DLD1 (cell line): ENCODE measurements around the gene ME3.
"Not testable (repeated sequence)": the region's sequence is repeated elsewhere in the genome, so short reads cannot be mapped to it uniquely, and the experiment has no call there.

Experiments used
- in situ Hi-C: cut with HindIII; loops from 2 replicates; pipeline ENCODE4 v1.10.0; 2017; ENCODE audit warnings: low sequenced_read_pairs

Gene ME3

GRCh38 chr11:86624366-86624765 lies 48.0 kb downstream of the ME3 start:
- in situ Hi-C loops: no loop called here

- in situ Hi-C loops: no loop called here
Observed at GRCh38 chr11:86623736-86624135, 48.7 kb downstream of the ME3 start.

- in situ Hi-C loops: no loop called here
Observed at GRCh38 chr11:86623041-86623621, 49.3 kb downstream of the ME3 start.

DNA sequence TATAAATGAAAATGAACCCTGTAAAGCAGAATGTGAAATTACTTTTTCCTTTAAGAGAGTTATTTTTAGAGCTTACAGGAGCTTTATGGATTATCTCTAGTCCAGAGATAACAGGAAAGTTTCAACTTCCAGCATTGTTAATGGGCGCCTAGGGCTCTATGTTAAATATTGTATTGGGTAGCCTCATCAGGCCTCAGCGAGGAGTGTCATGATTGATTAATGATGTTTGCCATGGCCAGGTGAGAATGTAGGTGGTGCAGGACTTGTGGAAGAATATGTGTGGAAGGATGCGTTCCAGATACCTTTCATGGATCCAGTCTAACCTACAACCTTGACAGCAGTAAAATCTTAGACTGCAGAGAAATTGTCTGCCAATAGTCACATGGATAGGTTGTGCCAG lies 50.6 kb downstream of the ME3 start:
- in situ Hi-C loops: no loop called here

- in situ Hi-C loops: no loop called here
Observed at GRCh38 chr11:86620891-86621521, 51.4 kb downstream of the ME3 start.

DNA sequence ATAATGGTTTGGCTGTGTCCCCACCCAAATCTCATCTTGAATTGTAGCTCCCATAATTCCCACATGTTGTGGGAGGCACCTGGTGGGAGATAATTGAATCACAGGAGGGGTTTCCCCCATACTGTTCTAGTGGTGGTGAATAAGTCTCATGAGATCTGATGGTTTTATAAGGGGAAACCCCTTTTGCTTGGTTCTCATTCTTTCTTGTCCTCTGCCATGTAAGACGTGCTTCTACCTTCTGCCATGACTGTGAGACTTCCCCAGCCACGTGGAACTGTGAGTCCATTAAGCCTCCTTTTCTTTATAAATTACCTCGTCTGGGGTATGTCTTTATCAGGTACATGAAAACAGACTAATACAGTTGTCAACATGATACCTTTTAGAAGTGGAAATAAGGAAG lies 53.0 kb downstream of the ME3 start:
- in situ Hi-C loops: not testable (repeated sequence)

DNA sequence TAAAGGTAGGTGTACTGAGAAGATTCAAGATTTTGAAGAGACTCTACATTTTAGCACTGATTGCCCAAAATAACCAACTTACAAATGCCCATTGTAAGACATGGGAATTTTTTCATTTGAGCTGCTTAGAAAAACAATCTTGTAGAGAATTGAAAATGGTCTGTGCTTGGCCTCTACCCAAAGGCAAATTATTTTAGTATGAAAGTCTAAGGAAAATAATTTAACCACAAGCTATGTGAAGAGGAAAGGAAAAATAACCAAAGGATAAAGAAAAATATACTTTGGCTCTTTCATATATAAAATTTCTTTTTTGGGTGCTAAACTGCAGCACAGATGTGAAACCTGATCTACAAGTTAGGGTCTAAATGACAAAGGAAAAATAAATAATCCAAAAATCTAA lies 54.9 kb downstream of the ME3 start:
- in situ Hi-C loops: no loop called here

DNA sequence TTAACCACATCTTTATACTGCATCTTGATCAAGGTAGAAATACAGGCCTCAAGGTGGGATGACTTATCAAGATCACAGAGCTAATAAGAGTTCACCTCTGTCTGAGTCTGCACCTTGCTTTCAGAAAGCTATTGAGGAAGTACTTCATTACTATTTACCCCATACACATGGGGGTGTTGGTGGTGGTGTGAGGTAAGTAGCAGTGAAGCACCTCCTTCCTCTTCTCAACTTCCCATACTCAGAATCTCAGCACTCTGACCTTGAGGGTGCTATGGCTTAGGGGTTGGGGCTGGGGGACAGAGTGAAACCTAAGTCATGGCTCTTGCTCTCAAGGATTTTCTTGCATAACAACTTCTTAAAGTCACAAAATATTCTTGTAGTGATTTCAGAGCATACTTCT lies 56.9 kb downstream of the ME3 start:
- in situ Hi-C loops: no loop called here

- in situ Hi-C loops: no loop called here
Observed at GRCh38 chr11:86610559-86611341, 61.7 kb downstream of the ME3 start.

GRCh38 chr11:86608251-86608799 lies 64.1 kb downstream of the ME3 start:
- in situ Hi-C loops: no loop called here

GRCh38 chr11:86606836-86607481 lies 65.5 kb downstream of the ME3 start:
- in situ Hi-C loops: no loop called here

DNA sequence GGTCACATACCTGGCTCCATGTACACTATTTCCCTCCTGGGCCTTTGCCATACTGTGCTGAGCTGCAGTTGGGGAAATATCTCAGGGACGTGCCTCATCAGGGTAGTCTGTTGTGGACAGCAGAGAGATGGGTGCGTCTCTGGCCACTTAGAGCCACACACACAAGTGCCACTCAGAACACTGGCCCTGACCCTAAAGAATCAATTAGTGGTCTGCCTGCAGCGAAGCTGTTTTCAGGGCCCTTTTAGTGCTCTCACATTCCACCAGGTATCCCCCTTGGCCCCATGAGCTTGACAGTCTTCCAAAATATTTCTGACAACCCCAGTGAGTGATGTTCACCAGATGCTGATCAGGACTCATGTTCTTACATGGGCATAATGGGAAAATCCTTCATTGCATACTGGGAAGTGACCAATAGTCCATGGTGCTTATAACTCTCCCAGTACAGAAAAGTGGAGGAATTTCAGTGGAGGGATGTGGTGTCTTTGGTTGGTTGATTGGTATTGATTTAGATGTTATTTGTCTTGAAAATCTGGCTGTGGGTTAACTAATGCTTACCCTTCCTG lies 66.1 kb downstream of the ME3 start:
- in situ Hi-C loops: no loop called here

DNA sequence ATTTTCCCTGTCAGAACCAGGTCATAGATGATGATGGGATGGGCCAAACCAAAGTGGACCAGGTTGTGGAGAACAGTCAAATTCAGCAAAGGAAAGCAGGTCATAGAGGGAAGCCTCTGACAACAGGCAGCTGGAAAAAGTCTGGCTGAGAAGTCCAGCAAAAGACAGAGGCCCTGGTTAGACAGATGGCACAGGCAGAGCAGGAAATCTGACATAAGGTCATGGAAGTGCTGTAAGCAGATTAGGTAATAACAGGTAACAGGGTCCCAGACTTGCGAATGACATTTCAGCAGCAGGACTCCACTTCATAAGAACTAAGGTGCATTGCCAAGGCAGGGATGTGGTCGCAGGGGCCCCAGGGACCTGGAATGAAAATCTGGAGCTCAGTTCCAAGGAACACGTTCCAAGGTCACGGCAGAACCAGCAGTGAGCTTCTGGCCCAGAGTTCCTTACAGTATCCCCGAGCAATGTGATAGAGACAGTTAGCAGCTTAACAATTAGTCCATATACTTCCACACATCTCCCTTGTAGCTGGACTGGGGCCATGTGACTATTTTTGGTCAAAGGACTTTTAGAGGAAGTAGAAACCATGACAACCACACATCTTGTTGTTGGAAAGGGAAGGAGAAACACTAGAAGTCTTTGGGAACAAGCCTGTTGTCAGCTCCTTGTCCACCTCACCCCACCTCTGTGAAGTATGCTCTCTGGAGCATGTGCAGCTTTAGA lies 75.4 kb downstream of the ME3 start:
- in situ Hi-C loops: no loop called here

DNA sequence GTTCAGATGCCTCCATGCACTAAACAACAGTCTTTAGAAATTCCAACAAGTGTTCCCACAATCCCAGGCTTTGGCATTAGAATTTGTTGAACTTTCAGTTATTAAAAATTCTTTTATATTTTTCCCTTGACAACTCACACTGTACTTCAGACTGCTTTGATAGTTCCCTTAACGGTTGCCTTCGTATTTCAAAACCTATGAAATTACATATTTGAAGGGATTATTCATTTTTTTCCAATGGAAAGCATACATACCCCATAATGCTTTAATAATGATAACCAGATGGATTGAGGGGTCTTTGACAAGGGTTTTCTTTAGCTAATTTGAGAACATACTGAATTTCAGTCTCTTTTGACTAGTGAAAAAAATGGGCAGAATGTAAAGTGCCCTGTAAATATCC lies 76.5 kb downstream of the ME3 start:
- in situ Hi-C loops: no loop called here

DNA sequence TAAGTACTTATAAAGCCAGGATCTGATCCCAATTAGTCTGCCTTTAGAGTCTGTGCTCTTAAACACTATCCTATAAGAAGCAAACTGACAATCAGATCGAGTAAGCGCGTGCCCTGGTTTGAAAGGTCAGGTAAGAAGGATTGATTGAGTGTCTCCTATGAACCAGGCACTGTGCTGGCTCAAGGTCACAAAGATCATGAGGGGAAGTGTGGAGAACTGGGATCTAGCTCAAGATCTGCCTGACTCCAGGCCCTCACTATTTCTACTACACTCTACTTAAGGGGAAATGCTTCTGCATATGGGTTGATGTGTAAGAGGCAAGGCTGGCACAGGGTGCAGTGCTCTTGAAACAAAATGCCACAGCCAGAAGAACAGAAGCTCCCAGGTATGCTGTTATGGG lies 77.0 kb downstream of the ME3 start:
- in situ Hi-C loops: no loop called here

DNA sequence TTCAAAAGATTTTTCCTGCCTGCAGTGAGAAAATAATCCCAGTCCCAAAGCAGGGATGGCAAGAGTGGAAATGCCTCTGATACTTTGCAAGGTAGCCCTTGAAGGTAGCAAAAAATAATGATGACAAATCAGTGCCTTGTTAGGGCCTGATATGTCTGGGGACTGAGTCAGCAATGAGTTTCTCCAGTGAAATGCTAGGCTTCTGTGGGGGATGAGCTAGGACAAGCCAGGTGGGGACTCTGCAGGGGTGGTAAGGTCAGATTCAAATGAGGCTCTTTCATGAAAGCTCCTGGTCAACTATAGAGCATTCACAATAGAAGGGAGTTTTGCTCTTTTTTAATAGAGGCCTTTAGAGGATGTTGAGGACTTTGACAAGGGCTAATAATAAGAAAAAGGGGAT lies 77.7 kb downstream of the ME3 start:
- in situ Hi-C loops: no loop called here

- in situ Hi-C loops: no loop called here
Observed at GRCh38 chr11:86593833-86594232, 78.6 kb downstream of the ME3 start.

- in situ Hi-C loops: no loop called here
Observed at GRCh38 chr11:86592659-86593451, 79.6 kb downstream of the ME3 start.

DNA sequence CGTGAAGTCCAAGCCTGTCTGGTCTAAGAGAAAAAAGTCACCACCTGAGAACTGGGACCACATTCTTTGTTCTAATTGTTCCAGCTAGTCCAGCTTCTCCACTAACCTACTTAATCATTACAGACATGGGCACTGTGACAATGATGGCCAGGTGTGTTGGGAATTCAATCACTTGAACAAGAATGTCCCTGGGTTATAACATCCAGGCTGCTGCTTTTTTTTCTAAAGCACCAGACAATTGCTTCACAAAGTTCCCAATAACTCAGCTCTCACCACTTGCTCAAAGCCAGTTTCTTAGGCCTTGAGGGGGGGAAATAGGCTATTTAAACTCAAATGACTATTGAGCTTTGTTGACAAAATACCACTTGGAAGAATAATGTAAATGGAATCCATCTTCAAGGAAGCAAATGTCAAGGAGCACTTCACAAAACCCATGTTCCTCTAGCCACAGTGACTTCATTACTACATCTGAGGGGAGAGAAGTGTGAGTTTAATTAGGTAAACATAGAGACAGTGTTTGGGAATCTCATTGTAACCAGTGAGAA lies 80.3 kb downstream of the ME3 start:
- in situ Hi-C loops: no loop called here
